CD4-positive, alpha-beta memory T cell (primary cell): Measurements from ENCODE around the gene FBXO40. TPM values are rescaled to one million over a fixed set of nuclear protein-coding genes. Genes with fewer than 3 reads are reported as not detected.
"Not testable (repeated sequence)": the region's sequence is repeated elsewhere in the genome, so short reads cannot be mapped to it uniquely, and the experiment has no call there.

Experiments
- CTCF ChIA-PET: fragments of 350-600 bp; sonication (Branson Sonifier 250); formaldehyde crosslinking; loops from one replicate; lab custom pipeline; 2021; ENCODE audit warnings: inconsistent platforms; ENCODE audit not compliant: partially characterized antibody; lab: Charles Lee
- POLR2A ChIA-PET: fragments of 350-600 bp; sonication (Branson Sonifier 250); formaldehyde crosslinking; loops from one replicate; lab custom pipeline; 2021; ENCODE audit not compliant: partially characterized antibody; lab: Charles Lee
- DNase-seq, 5 donors: peaks; one replicate each; pipeline versions ENCODE4 v3.0.0 to v3.0.0-alpha.2; 2020 to 2022; ENCODE audit warnings: mixed read lengths in 1 of 5
- H3K27ac ChIP-seq: one replicate; pipeline ENCODE4 v1.7.0; 2013; ENCODE audit warnings: low read depth, low read length
- H3K27me3 ChIP-seq: 2 replicates; pipeline ENCODE4 v1.7.0; 2013; ENCODE audit warnings: mild to moderate bottlenecking, low read length, moderate library complexity; ENCODE audit not compliant: insufficient read depth
- H3K36me3 ChIP-seq: 2 replicates; pipeline ENCODE4 v1.7.0; 2013; ENCODE audit warnings: mild to moderate bottlenecking, low read length, moderate library complexity; ENCODE audit not compliant: insufficient read depth
- H3K4me1 ChIP-seq: 2 replicates; pipeline ENCODE4 v1.7.0; 2013; ENCODE audit warnings: mild to moderate bottlenecking, low read length, moderate library complexity; ENCODE audit not compliant: insufficient read depth
- H3K4me3 ChIP-seq, 2 donors: one replicate each; pipeline ENCODE4 v1.7.0; 2013; ENCODE audit warnings: low read length in 2 of 2, mild to moderate bottlenecking in 1 of 2
- H3K9me3 ChIP-seq, 2 donors: one replicate each; pipeline ENCODE4 v1.7.0; 2013; ENCODE audit warnings: low read length in 2 of 2, control low read depth in 1 of 2; ENCODE audit not compliant: control insufficient read depth in 1 of 2
- H3K27ac Mint-ChIP-seq, 7 donors: one replicate each; pipeline ENCODE4 v1.8.0; 2020 to 2021; ENCODE audit warnings: mixed read lengths in 7 of 7, mild to moderate bottlenecking in 6 of 7, inconsistent platforms in 3 of 7, moderate library complexity in 3 of 7
- H3K27me3 Mint-ChIP-seq, 2 donors: one replicate each; pipeline ENCODE4 v1.8.0; 2020 to 2021; ENCODE audit warnings: mixed read lengths in 2 of 2
- H3K36me3 Mint-ChIP-seq, 2 donors: one replicate each; pipeline ENCODE4 v1.8.0; 2020 to 2021; ENCODE audit warnings: mixed read lengths in 2 of 2, inconsistent platforms in 1 of 2, mild to moderate bottlenecking in 1 of 2
- H3K4me1 Mint-ChIP-seq, 4 donors: one replicate each; pipeline ENCODE4 v1.8.0; 2020 to 2021; ENCODE audit warnings: mixed read lengths in 4 of 4, mild to moderate bottlenecking in 1 of 4
- H3K4me3 Mint-ChIP-seq, 8 donors: one replicate each; pipeline ENCODE4 v1.8.0; 2020 to 2021; ENCODE audit warnings: mixed read lengths in 8 of 8, mild to moderate bottlenecking in 7 of 8, moderate library complexity in 6 of 8, inconsistent platforms in 3 of 8
- H3K9me3 Mint-ChIP-seq, 8 donors: one replicate each; pipeline ENCODE4 v1.8.0; 2020 to 2021; ENCODE audit warnings: mixed read lengths in 8 of 8, mild to moderate bottlenecking in 5 of 8, inconsistent platforms in 3 of 8, moderate library complexity in 1 of 8
- intact Hi-C: fragments of 100-400 bp; cut with micrococcal nuclease; formaldehyde crosslinking; loops from one replicate; pipeline ENCODE4 v1.15.1; 2023
- polyA plus RNA-seq, 2 donors: library from polyadenylated mRNA; unstranded; fragments of 300-500 nt; fragmentation: Illumina TruSeq; gene quantifications; one replicate each; pipeline ENCODE4 v1.2.3, GENCODE V29; 2021
- total RNA-seq, 2 experiments: library from RNA; stranded (reverse); gene quantifications; one replicate each; pipeline ENCODE4 v1.2.3, GENCODE V29; 2021

Gene FBXO40
- total and polyA plus RNA-seq, 4 experiments from 2014 or later, result 0.08 TPM; not detected in 3

DNA sequence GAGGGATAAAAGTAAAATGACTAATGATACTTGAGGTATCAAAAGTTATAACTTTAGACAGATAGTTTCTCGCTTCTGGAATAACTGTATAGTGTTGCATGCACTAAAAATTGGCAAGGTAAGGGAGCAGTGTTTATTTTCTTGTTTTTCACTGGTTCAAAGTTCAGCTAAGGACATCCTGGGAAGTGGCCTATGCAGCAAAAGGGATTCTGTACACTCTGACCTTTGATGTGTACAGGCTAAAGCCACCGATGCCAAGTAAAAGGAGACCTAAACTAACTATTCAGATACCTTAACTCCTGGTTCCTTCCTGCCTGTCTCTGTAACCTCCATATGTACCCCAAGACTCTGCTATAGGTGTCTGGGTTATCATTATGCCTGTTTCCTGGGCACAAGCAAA is 1.7 kb downstream of the FBXO40 start:
- ChIA-PET POLR2A (no interaction called here), CTCF (no interaction called here)
- no peak for DNase-seq
- Histone ChIP-seq H3K36me3 (no peaks in the 10 kb centered on the region), H3K4me1 (no peaks in the 10 kb centered on the region), H3K4me3 (no peak overlapping the region), H3K27ac (no peak overlapping the region), H3K27me3 (no peaks in the 10 kb centered on the region), H3K9me3 (no peaks in the 10 kb centered on the region)
- H3K27ac Mint-ChIP-seq, result no peak overlapping the region
- peaks cover 1 to 2% of the 10 kb centered on the region in 2 donors for H3K27me3 Mint-ChIP-seq
- no peaks in the 10 kb centered on the region for H3K9me3 Mint-ChIP-seq
- H3K4me3 Mint-ChIP-seq, result no peak overlapping the region
- H3K36me3 Mint-ChIP-seq, result no peaks in the 10 kb centered on the region
- H3K4me1 Mint-ChIP-seq, result peaks cover 0 to 3% (median 0%) of the 10 kb centered on the region in 4 donors
- intact Hi-C loops, result no loop called here

DNA sequence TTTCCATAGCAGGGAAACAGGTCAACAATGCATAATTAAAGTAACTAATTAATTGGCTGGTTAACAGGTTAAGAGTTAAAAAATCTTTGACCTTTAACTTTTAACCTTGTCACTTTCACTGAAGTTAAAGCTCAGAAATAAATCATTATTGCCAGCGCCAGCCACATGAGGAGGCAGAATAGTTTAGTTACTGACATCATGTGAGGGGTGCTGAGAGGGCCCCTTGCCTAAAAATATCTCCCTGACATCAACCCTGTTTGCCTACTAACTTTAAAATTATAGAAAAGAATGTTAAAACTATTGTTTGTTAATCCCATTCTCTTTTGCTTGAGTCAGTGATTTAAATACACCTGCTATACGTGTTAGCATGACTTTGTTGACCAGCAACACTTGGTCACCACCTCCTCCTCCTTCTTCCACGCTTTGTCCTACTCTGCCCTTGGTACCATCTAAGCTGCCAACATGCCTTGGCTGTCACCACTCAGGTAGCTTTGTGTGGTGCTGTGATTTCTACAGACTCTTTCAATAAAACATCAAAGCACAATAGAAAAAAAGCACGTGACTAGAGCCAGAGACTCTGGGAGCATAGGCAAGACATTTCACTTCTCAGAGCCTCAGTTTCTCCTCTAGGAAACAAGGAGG is 2.7 kb downstream of the FBXO40 start:
- H3K9me3 Mint-ChIP-seq, result no peaks in the 10 kb centered on the region
- DNase-seq, result no peak
- H3K4me3 Mint-ChIP-seq, result no peak overlapping the region
- POLR2A ChIA-PET, result no interaction called here
- intact Hi-C loops, result no loop called here
- no peaks in the 10 kb centered on the region for H3K4me1 ChIP-seq
- no peak overlapping the region for H3K27ac Mint-ChIP-seq
- no peaks in the 10 kb centered on the region for H3K36me3 ChIP-seq
- CTCF ChIA-PET, result no interaction called here
- H3K4me1 Mint-ChIP-seq, result peaks cover 0 to 3% (median 0%) of the 10 kb centered on the region in 4 donors
- no peaks in the 10 kb centered on the region for H3K9me3 ChIP-seq
- H3K36me3 Mint-ChIP-seq, result no peaks in the 10 kb centered on the region
- peaks cover 0 to 2% of the 10 kb centered on the region in 2 donors for H3K27me3 Mint-ChIP-seq
- no peak overlapping the region for H3K4me3 ChIP-seq
- H3K27me3 ChIP-seq, result no peaks in the 10 kb centered on the region
- no peak overlapping the region for H3K27ac ChIP-seq

DNA sequence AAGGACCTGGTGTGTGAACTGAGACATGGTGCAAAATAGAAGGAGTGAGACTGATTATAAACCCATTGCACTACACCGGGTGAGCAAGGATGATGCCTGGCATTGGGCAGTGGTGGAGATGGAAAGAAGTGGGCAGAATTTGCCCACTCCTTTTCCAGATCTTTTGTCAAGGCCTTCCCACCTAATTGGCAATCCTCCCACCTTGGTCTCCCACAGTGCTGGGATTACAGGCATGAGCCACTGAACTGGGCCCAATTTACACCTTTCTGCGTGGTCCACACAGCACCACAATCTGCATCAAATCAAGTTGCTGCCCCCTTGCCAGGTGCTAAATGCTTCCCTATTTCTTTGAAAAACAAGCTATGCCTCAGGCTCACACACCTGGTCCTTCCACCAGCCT is 5.4 kb downstream of the FBXO40 start:
- H3K9me3 Mint-ChIP-seq, result no peaks in the 10 kb centered on the region
- peaks cover 0 to 1% (median 0%) of the 10 kb centered on the region in 4 donors for H3K4me1 Mint-ChIP-seq
- Histone ChIP-seq H3K9me3 (no peaks in the 10 kb centered on the region), H3K27ac (no peak overlapping the region), H3K27me3 (no peaks in the 10 kb centered on the region), H3K4me3 (no peak overlapping the region), H3K4me1 (no peaks in the 10 kb centered on the region), H3K36me3 (no peaks in the 10 kb centered on the region)
- DNase-seq, result no peak
- CTCF ChIA-PET, result no interaction called here
- H3K27me3 Mint-ChIP-seq, result peaks cover 0 to 2% of the 10 kb centered on the region in 2 donors
- POLR2A ChIA-PET, result no interaction called here
- no peak overlapping the region for H3K4me3 Mint-ChIP-seq
- no peaks in the 10 kb centered on the region for H3K36me3 Mint-ChIP-seq
- H3K27ac Mint-ChIP-seq, result no peak overlapping the region
- intact Hi-C loops, result no loop called here

DNA sequence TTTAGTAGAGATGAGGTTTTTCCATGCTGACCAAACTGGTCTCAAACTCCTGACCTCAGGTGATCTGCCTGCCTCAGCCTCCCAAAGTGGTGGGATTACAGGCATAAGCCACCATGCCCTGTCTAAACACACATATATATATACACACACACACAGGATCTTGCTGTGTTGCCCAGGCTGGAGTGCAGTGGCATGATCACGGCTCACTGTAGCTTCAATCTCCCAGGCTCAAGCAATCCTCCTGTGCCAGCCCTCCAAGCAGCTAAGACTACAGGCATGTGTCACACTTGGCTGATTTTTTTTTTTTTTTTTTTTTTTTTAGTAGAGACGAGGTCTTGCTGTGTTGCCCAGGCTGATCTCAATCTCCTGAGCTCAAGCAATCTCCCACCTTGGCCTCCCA is 6.7 kb downstream of the FBXO40 start:
- CTCF ChIA-PET, POLR2A ChIA-PET, H3K27me3 Mint-ChIP-seq, H3K36me3 ChIP-seq, H3K9me3 Mint-ChIP-seq, H3K4me3 ChIP-seq, intact Hi-C loops, H3K9me3 ChIP-seq, H3K4me1 Mint-ChIP-seq, H3K36me3 Mint-ChIP-seq, H3K4me1 ChIP-seq, H3K27me3 ChIP-seq, DNase-seq, H3K4me3 Mint-ChIP-seq, H3K27ac ChIP-seq: not testable (repeated sequence)
- H3K27ac Mint-ChIP-seq, result peak overlapping the region in 1 of 7 donors; percentile 19

DNA sequence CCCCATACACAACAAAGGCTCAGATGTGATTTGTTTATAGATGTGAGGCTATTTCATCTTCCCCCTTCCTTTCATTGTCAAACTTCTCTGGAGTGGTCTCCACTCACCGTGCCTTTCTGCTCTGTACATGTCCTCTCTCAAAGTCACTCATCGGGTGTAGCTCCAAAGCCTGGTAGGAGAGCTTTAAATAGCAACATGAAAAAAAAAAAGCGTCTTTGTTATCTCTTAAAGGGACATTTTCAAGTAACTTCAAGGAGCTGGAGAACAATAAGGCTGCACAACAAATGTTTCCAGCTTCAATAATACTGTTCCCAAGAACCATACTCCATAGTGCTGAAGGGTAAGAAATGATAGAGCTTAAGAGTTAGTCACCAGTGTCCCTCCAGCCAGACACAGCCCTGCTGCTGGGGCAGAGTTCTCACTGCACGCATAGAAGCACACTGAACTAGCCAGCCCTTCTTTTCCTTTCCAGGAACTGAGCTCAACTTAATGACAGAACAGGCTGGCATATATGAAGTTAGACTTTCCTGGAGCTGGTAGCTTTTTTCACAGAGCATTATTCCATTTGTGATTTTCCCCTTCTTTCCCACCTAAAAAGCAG is 8.1 kb downstream of the FBXO40 start:
- POLR2A ChIA-PET, result no interaction called here
- no peak overlapping the region for H3K27ac ChIP-seq
- DNase-seq, result no peak
- no peak overlapping the region for H3K27ac Mint-ChIP-seq
- no peak overlapping the region for H3K4me3 Mint-ChIP-seq
- no peaks in the 10 kb centered on the region for H3K36me3 Mint-ChIP-seq
- H3K9me3 Mint-ChIP-seq, result no peaks in the 10 kb centered on the region
- no peaks in the 10 kb centered on the region for H3K9me3 ChIP-seq
- no peaks in the 10 kb centered on the region for H3K4me1 ChIP-seq
- intact Hi-C loops, result no loop called here
- CTCF ChIA-PET, result no interaction called here
- no peaks in the 10 kb centered on the region for H3K36me3 ChIP-seq
- no peak overlapping the region for H3K4me3 ChIP-seq
- H3K4me1 Mint-ChIP-seq, result no peaks in the 10 kb centered on the region
- H3K27me3 Mint-ChIP-seq, result no peaks in the 10 kb centered on the region
- no peaks in the 10 kb centered on the region for H3K27me3 ChIP-seq

DNA sequence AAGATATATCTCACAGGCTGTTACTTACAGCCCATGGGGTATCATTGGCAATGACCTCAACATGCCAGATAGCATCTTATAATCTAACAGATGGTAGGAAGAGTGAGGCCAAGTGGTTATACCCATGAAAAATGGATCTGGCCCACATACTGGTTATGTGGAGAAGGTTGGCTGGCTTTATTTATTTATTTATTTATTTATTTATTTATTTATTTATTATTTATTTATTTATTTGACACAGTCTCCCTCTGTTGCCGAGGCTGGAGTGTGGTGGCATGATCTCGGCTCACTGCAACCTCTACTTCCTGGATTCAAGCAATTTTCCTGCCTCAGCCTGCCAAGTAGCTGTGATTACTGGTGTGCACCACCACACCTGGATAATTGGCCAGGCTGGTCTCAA is 11.6 kb downstream of the FBXO40 start:
- H3K27me3 Mint-ChIP-seq, result no peaks in the 10 kb centered on the region
- ChIA-PET POLR2A (no interaction called here), CTCF (interaction anchor here (0.5 kb wide), 1 partner anchor 16 kb away, joined by 3 read pairs; no protein-coding TSS in a partner anchor)
- H3K4me3 Mint-ChIP-seq, result peak overlapping the region in 1 of 8 donors; percentile 32
- Histone ChIP-seq H3K27me3 (no peaks in the 10 kb centered on the region), H3K36me3 (no peaks in the 10 kb centered on the region), H3K4me1 (no peaks in the 10 kb centered on the region), H3K4me3 (no peak overlapping the region), H3K27ac (no peak overlapping the region), H3K9me3 (no peaks in the 10 kb centered on the region)
- no peaks in the 10 kb centered on the region for H3K4me1 Mint-ChIP-seq
- H3K36me3 Mint-ChIP-seq, result no peaks in the 10 kb centered on the region
- intact Hi-C loops, result no loop called here
- no peak for DNase-seq
- no peak overlapping the region for H3K27ac Mint-ChIP-seq
- no peaks in the 10 kb centered on the region for H3K9me3 Mint-ChIP-seq

DNA sequence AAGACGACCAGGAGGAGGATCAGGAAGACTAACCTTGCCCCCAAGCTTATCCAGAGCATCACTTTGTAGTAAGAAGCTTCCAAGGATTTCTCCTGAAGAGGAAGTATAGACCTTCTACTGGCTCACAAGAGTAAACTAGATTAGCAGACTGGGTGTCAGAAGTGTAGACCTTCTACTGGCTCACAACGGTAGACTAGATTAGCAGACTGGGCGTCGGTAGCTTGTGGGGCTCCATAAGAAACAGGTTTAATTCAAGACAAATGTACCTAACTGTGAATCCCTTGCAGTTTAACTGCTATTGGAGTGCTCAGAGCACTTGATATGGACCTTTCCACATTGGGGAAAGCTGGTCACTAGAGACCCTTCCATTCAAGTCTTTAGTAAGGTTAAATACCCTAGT is 12.9 kb downstream of the FBXO40 start:
- Histone ChIP-seq H3K27me3 (no peaks in the 10 kb centered on the region), H3K9me3 (no peaks in the 10 kb centered on the region), H3K4me1 (no peaks in the 10 kb centered on the region), H3K4me3 (no peak overlapping the region), H3K36me3 (no peaks in the 10 kb centered on the region), H3K27ac (no peak overlapping the region)
- intact Hi-C loops, result no loop called here
- H3K27ac Mint-ChIP-seq, result no peak overlapping the region
- no peaks in the 10 kb centered on the region for H3K27me3 Mint-ChIP-seq
- no peaks in the 10 kb centered on the region for H3K36me3 Mint-ChIP-seq
- DNase-seq, result no peak
- H3K9me3 Mint-ChIP-seq, result no peaks in the 10 kb centered on the region
- POLR2A ChIA-PET, result no interaction called here
- no peak overlapping the region for H3K4me3 Mint-ChIP-seq
- CTCF ChIA-PET, result no interaction called here
- H3K4me1 Mint-ChIP-seq, result no peaks in the 10 kb centered on the region
